ENCODE results near the gene PLD6. TPM values are rescaled to one million over a fixed set of nuclear protein-coding genes. Genes with fewer than 3 reads are reported as not detected.
A peak's percentile ranks its signal among the peaks of the same experiment; 100 is the strongest.

The PLD6 gene
- total RNA-seq, 2 donors from 2014 or later = 9.5 to 26.4 TPM

GRCh38 chr17:17237026-17237799, 31.1 kb upstream of the PLD6 start, which contains the start of gene FLCN:
FLCN (minus strand) TSS chr17:17237168; CDS start chr17:17228137, 9,031 bp downstream.
- Histone ChIP-seq H3K4me1 (replicated peaks) (peaks cover 3% of the 10 kb centered on the region), H3K36me3 (no peaks in the 10 kb centered on the region), H3K9me3 (no peaks in the 10 kb centered on the region), H3K27ac (peak within 1 kb of the TSS; percentile 94 to 97), H3K27me3 (replicated peaks; ENCODE audit: insufficient read depth) (no peaks in the 10 kb centered on the region), H3K4me3 (peak within 1 kb of the TSS; percentile 90 to 94)
- intact Hi-C loops (cut with DNase I) = loop anchor here (5.0 kb wide), 1 partner anchor 95 kb away; no protein-coding TSS in a partner anchor
- DNase-seq (ENCODE audit: low spot score) = peak; percentile 87
- TF ChIP-seq POLR2A (IDR thresholded peaks at IDR 0.05) (peak; percentile 83), CTCF (IDR thresholded peaks at IDR 0.05) (peak in 1 of 4 experiments; percentile 18), POLR2AphosphoS5 (IDR thresholded peaks at IDR 0.05) (peak; percentile 87)
- under 1% methylated on average over 33 of the region's 53 CpGs for WGBS

GRCh38 chr17:17236295-17237025, 30.3 kb upstream of the PLD6 start:
- Histone ChIP-seq H3K27me3 (replicated peaks; ENCODE audit: insufficient read depth) (no peaks in the 10 kb centered on the region), H3K9me3 (no peaks in the 10 kb centered on the region), H3K4me1 (replicated peaks) (peaks cover 3% of the 10 kb centered on the region), H3K4me3 (peak overlapping the region; percentile 90 to 94), H3K27ac (peak overlapping the region; percentile 94 to 97), H3K36me3 (no peaks in the 10 kb centered on the region)
- TF ChIP-seq CTCF (IDR thresholded peaks at IDR 0.05) (no peak), POLR2A (IDR thresholded peaks at IDR 0.05) (no peak), POLR2AphosphoS5 (IDR thresholded peaks at IDR 0.05) (no peak)
- under 1% methylated on average over 31 of the region's 31 CpGs for WGBS
- intact Hi-C loops (cut with DNase I) = loop anchor here (5.0 kb wide), 1 partner anchor 94 kb away; no protein-coding TSS in a partner anchor
- no peak for DNase-seq (ENCODE audit: low spot score)

GRCh38 chr17:17235212-17236174, 29.4 kb upstream of the PLD6 start:
- Histone ChIP-seq H3K36me3 (no peaks in the 10 kb centered on the region), H3K4me3 (peak overlapping the region; percentile 90 to 94), H3K27me3 (replicated peaks; ENCODE audit: insufficient read depth) (no peaks in the 10 kb centered on the region), H3K4me1 (replicated peaks) (peaks cover 3% of the 10 kb centered on the region), H3K9me3 (no peaks in the 10 kb centered on the region), H3K27ac (peak overlapping the region; percentile 94 to 97)
- 53% methylated on average over 19 of the region's 19 CpGs for WGBS
- intact Hi-C loops (cut with DNase I) = loop anchor here (5.0 kb wide), 1 partner anchor 93 kb away; no protein-coding TSS in a partner anchor
- TF ChIP-seq POLR2A (IDR thresholded peaks at IDR 0.05) = no peak
- no peak for TF ChIP-seq CTCF (IDR thresholded peaks at IDR 0.05)
- TF ChIP-seq POLR2AphosphoS5 (IDR thresholded peaks at IDR 0.05) = no peak
- no peak for DNase-seq (ENCODE audit: low spot score)

GRCh38 chr17:17232303-17232621, 26.1 kb upstream of the PLD6 start:
- no peaks in the 10 kb centered on the region for H3K36me3 ChIP-seq
- no peak for TF ChIP-seq POLR2AphosphoS5 (IDR thresholded peaks at IDR 0.05)
- TF ChIP-seq POLR2A (IDR thresholded peaks at IDR 0.05) = no peak
- TF ChIP-seq CTCF (IDR thresholded peaks at IDR 0.05) = no peak
- intact Hi-C loops (cut with DNase I) = no loop called here

More at GRCh38 chr17:17232303-17232621, 26.1 kb upstream of the PLD6 start:
- H3K9me3 ChIP-seq = no peaks in the 10 kb centered on the region
- WGBS = 86% methylated on average over 11 of the region's 11 CpGs
- H3K27me3 ChIP-seq (replicated peaks; ENCODE audit: insufficient read depth) = no peaks in the 10 kb centered on the region
- H3K4me3 ChIP-seq = no peak overlapping the region
- H3K27ac ChIP-seq = no peak overlapping the region
- no peak for DNase-seq (ENCODE audit: low spot score)
- peaks cover 21% of the 10 kb centered on the region for H3K4me1 ChIP-seq (replicated peaks)

All from prostate gland (tissue), 2 donors.